ENCODE results near the gene FNBP1L. TPM values are rescaled to one million over a fixed set of nuclear protein-coding genes. Genes with fewer than 3 reads are reported as not detected.
A peak's percentile ranks its signal among the peaks of the same experiment; 100 is the strongest.

Gene FNBP1L
- total and polyA plus RNA-seq, 3 donors from 2014 or later: 21.9 to 54.4 (median 46.5) TPM

- Histone ChIP-seq H3K27me3 (no peaks in the 10 kb centered on the region), H3K36me3 (ENCODE audit: low read depth, missing control alignments) (no peaks in the 10 kb centered on the region), H3K9me3 (no peaks in the 10 kb centered on the region), H3K4me3 (no peak overlapping the region), H3K4me1 (peaks cover 8% of the 10 kb centered on the region), H3K27ac (no peak overlapping the region)
- whole genome bisulfite sequencing, 2 donors: 93 to 98% methylated on average over 6 of the region's 6 CpGs
- intact Hi-C loops (cut with DNase I; ENCODE audit: low total_unique reads): no loop called here
- DNase-seq: no peak
- TF ChIP-seq CTCF (IDR thresholded peaks at IDR 0.05): no peak
- TF ChIP-seq POLR2A (IDR thresholded peaks at IDR 0.05): no peak
Measured at GRCh38 chr1:93578433-93578830, 130.5 kb downstream of the FNBP1L start.

- H3K9me3 ChIP-seq: no peaks in the 10 kb centered on the region
- no peak overlapping the region for H3K27ac ChIP-seq
- no peak for TF ChIP-seq POLR2A (IDR thresholded peaks at IDR 0.05)
- TF ChIP-seq CTCF (IDR thresholded peaks at IDR 0.05): no peak
- peaks cover 8% of the 10 kb centered on the region for H3K4me1 ChIP-seq
- intact Hi-C loops (cut with DNase I; ENCODE audit: low total_unique reads): no loop called here
- H3K36me3 ChIP-seq (ENCODE audit: low read depth, missing control alignments): no peaks in the 10 kb centered on the region
- no peak overlapping the region for H3K4me3 ChIP-seq
- WGBS, 2 donors: 86 to 88% methylated on average over 10 to 11 of the region's 11 CpGs
- no peaks in the 10 kb centered on the region for H3K27me3 ChIP-seq
- DNase-seq: no peak
Measured at GRCh38 chr1:93578911-93579825, 131.2 kb downstream of the FNBP1L start.

GRCh38 chr1:93579891-93580290, 132.0 kb downstream of the FNBP1L start:
- TF ChIP-seq POLR2A (IDR thresholded peaks at IDR 0.05): no peak
- TF ChIP-seq CTCF (IDR thresholded peaks at IDR 0.05): no peak
- H3K36me3 ChIP-seq (ENCODE audit: low read depth, missing control alignments): no peaks in the 10 kb centered on the region
- H3K9me3 ChIP-seq: no peaks in the 10 kb centered on the region
- no peaks in the 10 kb centered on the region for H3K27me3 ChIP-seq
- 79 to 92% methylated on average over 2 to 5 of the region's 5 CpGs for WGBS, 2 donors
- H3K4me3 ChIP-seq: no peak overlapping the region
- no peak overlapping the region for H3K27ac ChIP-seq
- intact Hi-C loops (cut with DNase I; ENCODE audit: low total_unique reads): no loop called here
- peaks cover 14% of the 10 kb centered on the region for H3K4me1 ChIP-seq
- DNase-seq: no peak

GRCh38 chr1:93581917-93582850, 134.3 kb downstream of the FNBP1L start:
- H3K27me3 ChIP-seq: no peaks in the 10 kb centered on the region
- TF ChIP-seq POLR2A (IDR thresholded peaks at IDR 0.05) (no peak), CTCF (IDR thresholded peaks at IDR 0.05) (no peak)
- no peak overlapping the region for H3K4me3 ChIP-seq
- H3K27ac ChIP-seq: peak overlapping the region in 1 of 2 donors; percentile 14
- no peaks in the 10 kb centered on the region for H3K36me3 ChIP-seq (ENCODE audit: low read depth, missing control alignments)
- peaks cover 23% of the 10 kb centered on the region for H3K4me1 ChIP-seq
- DNase-seq: no peak
- 93 to 94% methylated on average over 18 to 23 of the region's 23 CpGs for WGBS, 2 donors
- intact Hi-C loops (cut with DNase I; ENCODE audit: low total_unique reads): no loop called here
- no peaks in the 10 kb centered on the region for H3K9me3 ChIP-seq

All from testis (tissue), 3 donors.